PC-9 (cell line): ENCODE results near the gene TMEM163.

Experiments
- CTCF ChIP-seq: fragments of 200-600 bp; sonication (generic); conservative IDR thresholded peaks from 2 replicates; pipeline ENCODE4 v1.6.1; 2017; ENCODE audit warnings: mixed run types, antibody characterized with exemption, mild to moderate bottlenecking, moderate library complexity
- EZH2 ChIP-seq: fragments of 200-600 bp; sonication (generic); IDR thresholded peaks from 2 replicates; pipeline ENCODE4 v1.8.0; 2017; ENCODE audit warnings: antibody characterized with exemption, low read depth

GRCh38 chr2:134582547-134582899 is 136.3 kb downstream of the TMEM163 start:
- no peak for TF ChIP-seq CTCF
- TF ChIP-seq EZH2, result no peak
